Chondrocyte (in vitro differentiated cells): ENCODE data around the gene TSC22D4. TPM values are rescaled to one million over a fixed set of nuclear protein-coding genes. Genes with fewer than 3 reads are reported as not detected.

Experiments
- DNase-seq: peaks from one replicate; pipeline ENCODE4 v3.0.0; 2021; ENCODE audit warnings: mixed read lengths, low spot score
- H3K27ac Mint-ChIP-seq: one replicate; pipeline ENCODE4 v1.8.0; 2021; ENCODE audit warnings: mild to moderate bottlenecking, moderate library complexity, mixed read lengths; ENCODE audit not compliant: unreplicated experiment
- H3K27me3 Mint-ChIP-seq: 2 replicates; pipeline ENCODE4 v1.8.0; 2021; ENCODE audit warnings: low read depth, mixed read lengths
- H3K36me3 Mint-ChIP-seq: 2 replicates; pipeline ENCODE4 v1.8.0; 2021; ENCODE audit warnings: low read depth, mixed read lengths
- H3K4me1 Mint-ChIP-seq: 2 replicates; pipeline ENCODE4 v1.8.0; 2021; ENCODE audit warnings: low read depth, mild to moderate bottlenecking, mixed read lengths
- H3K4me3 Mint-ChIP-seq: one replicate; pipeline ENCODE4 v1.8.0; 2021; ENCODE audit warnings: mild to moderate bottlenecking, moderate library complexity, mixed read lengths; ENCODE audit not compliant: unreplicated experiment
- H3K9me3 Mint-ChIP-seq: 2 replicates; pipeline ENCODE4 v1.8.0; 2021; ENCODE audit warnings: low read depth, mixed read lengths
- CTCF ChIP-seq: fragments of 200-600 bp; sonication (generic); IDR thresholded peaks from 2 replicates; pipeline ENCODE4 v1.5.0; 2021; ENCODE audit warnings: antibody characterized with exemption, mild to moderate bottlenecking, moderate library complexity
- total RNA-seq: library from RNA; stranded (reverse); gene quantifications from 3 replicates; pipeline ENCODE4 v1.2.1, GENCODE V29; 2021

Gene TSC22D4
- total RNA-seq, 1 donor from 2014 or later, result 33.0 TPM

- no peak overlapping the region for H3K4me3 Mint-ChIP-seq
- no peak for TF ChIP-seq CTCF
- peaks cover 3% of the 10 kb centered on the region for H3K27me3 Mint-ChIP-seq
- DNase-seq, result no peak
- H3K4me1 Mint-ChIP-seq, result no peaks in the 10 kb centered on the region
- no peaks in the 10 kb centered on the region for H3K9me3 Mint-ChIP-seq
- no peak overlapping the region for H3K27ac Mint-ChIP-seq
- H3K36me3 Mint-ChIP-seq, result no peaks in the 10 kb centered on the region
These were observed 17.5 kb upstream of the TSC22D4 start for GRCh38 chr7:100496509-100496908.

GRCh38 chr7:100493476-100494264 lies 14.7 kb upstream of the TSC22D4 start:
- TF ChIP-seq CTCF, result peak; percentile 27
- no peak overlapping the region for H3K27ac Mint-ChIP-seq
- H3K4me1 Mint-ChIP-seq, result no peaks in the 10 kb centered on the region
- no peaks in the 10 kb centered on the region for H3K9me3 Mint-ChIP-seq
- no peak for DNase-seq
- H3K27me3 Mint-ChIP-seq, result peaks cover 3% of the 10 kb centered on the region
- no peaks in the 10 kb centered on the region for H3K36me3 Mint-ChIP-seq
- H3K4me3 Mint-ChIP-seq, result peak overlapping the region; percentile 6

GRCh38 chr7:100492738-100493475 lies 13.9 kb upstream of the TSC22D4 start:
- Mint-ChIP-seq H3K36me3 (no peaks in the 10 kb centered on the region), H3K4me1 (no peaks in the 10 kb centered on the region), H3K27me3 (peaks cover 3% of the 10 kb centered on the region), H3K4me3 (no peak overlapping the region), H3K27ac (no peak overlapping the region), H3K9me3 (no peaks in the 10 kb centered on the region)
- no peak for DNase-seq
- TF ChIP-seq CTCF, result no peak

GRCh38 chr7:100491192-100491578 lies 12.2 kb upstream of the TSC22D4 start:
- TF ChIP-seq CTCF, result no peak
- Mint-ChIP-seq H3K9me3 (no peaks in the 10 kb centered on the region), H3K27me3 (peaks cover 3% of the 10 kb centered on the region), H3K4me1 (no peaks in the 10 kb centered on the region), H3K27ac (no peak overlapping the region), H3K36me3 (no peaks in the 10 kb centered on the region), H3K4me3 (no peak overlapping the region)
- no peak for DNase-seq

- peaks cover 1% of the 10 kb centered on the region for H3K27me3 Mint-ChIP-seq
- no peaks in the 10 kb centered on the region for H3K4me1 Mint-ChIP-seq
- no peak for DNase-seq
- no peak overlapping the region for H3K4me3 Mint-ChIP-seq
- H3K9me3 Mint-ChIP-seq, result no peaks in the 10 kb centered on the region
- no peak for TF ChIP-seq CTCF
- no peaks in the 10 kb centered on the region for H3K36me3 Mint-ChIP-seq
- H3K27ac Mint-ChIP-seq, result no peak overlapping the region
These were observed 11.6 kb upstream of the TSC22D4 start for GRCh38 chr7:100490483-100491191.
